Peyer's patch (tissue), 4 donors: ENCODE measurements around the gene SHLD1.

Source experiments
- POLR2A ChIP-seq, 2 donors: fragments of 450-650 bp; IDR thresholded peaks; one replicate each; pipeline ENCODE4 v1.5.1; 2017; ENCODE audit warnings: antibody characterized with exemption in 2 of 2, mild to moderate bottlenecking in 2 of 2, moderate library complexity in 2 of 2
- TF ChIP-seq, protein P1 (sequence below), 6 experiments: fragments of 450-650 bp in 4 of 6; fragments of 200-600 bp in 2 of 6; sonication (generic) in 1 of 6; IDR thresholded peaks; one replicate each; pipeline ENCODE4 v1.5.1; 2017 to 2019; ENCODE audit warnings: antibody characterized with exemption in 6 of 6, mild to moderate bottlenecking in 3 of 6, moderate library complexity in 1 of 6

DNA sequence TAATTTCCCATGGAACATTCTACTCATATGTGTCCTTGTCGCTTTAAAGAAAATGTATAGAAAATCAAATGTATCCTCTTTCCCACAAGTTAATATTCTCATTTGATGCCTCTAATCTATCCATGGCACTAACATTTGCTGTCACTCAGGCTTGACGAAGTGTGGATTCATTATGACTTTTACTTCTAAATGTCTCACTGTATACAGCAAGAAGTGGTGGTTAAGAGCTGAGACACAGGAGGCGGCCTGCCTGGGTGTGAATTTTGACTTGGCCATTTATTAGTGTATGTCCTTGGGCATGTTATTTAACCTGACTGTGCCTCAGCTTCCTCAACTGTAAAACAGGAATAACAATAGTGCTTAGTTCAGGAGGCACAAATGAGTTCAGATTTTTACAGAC is 130.1 kb downstream of the SHLD1 start:
- TF ChIP-seq, protein P1, sequence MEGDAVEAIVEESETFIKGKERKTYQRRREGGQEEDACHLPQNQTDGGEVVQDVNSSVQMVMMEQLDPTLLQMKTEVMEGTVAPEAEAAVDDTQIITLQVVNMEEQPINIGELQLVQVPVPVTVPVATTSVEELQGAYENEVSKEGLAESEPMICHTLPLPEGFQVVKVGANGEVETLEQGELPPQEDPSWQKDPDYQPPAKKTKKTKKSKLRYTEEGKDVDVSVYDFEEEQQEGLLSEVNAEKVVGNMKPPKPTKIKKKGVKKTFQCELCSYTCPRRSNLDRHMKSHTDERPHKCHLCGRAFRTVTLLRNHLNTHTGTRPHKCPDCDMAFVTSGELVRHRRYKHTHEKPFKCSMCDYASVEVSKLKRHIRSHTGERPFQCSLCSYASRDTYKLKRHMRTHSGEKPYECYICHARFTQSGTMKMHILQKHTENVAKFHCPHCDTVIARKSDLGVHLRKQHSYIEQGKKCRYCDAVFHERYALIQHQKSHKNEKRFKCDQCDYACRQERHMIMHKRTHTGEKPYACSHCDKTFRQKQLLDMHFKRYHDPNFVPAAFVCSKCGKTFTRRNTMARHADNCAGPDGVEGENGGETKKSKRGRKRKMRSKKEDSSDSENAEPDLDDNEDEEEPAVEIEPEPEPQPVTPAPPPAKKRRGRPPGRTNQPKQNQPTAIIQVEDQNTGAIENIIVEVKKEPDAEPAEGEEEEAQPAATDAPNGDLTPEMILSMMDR (IDR thresholded peaks at IDR 0.05): no peak
- no peak for TF ChIP-seq POLR2A (IDR thresholded peaks at IDR 0.05)
